ENCODE measurements around the gene TXNRD2. TPM values are rescaled to one million over a fixed set of nuclear protein-coding genes. Genes with fewer than 3 reads are reported as not detected.

TXNRD2 gene
- total RNA-seq, 1 experiment from 2014 or later: 22.9 TPM

DNA sequence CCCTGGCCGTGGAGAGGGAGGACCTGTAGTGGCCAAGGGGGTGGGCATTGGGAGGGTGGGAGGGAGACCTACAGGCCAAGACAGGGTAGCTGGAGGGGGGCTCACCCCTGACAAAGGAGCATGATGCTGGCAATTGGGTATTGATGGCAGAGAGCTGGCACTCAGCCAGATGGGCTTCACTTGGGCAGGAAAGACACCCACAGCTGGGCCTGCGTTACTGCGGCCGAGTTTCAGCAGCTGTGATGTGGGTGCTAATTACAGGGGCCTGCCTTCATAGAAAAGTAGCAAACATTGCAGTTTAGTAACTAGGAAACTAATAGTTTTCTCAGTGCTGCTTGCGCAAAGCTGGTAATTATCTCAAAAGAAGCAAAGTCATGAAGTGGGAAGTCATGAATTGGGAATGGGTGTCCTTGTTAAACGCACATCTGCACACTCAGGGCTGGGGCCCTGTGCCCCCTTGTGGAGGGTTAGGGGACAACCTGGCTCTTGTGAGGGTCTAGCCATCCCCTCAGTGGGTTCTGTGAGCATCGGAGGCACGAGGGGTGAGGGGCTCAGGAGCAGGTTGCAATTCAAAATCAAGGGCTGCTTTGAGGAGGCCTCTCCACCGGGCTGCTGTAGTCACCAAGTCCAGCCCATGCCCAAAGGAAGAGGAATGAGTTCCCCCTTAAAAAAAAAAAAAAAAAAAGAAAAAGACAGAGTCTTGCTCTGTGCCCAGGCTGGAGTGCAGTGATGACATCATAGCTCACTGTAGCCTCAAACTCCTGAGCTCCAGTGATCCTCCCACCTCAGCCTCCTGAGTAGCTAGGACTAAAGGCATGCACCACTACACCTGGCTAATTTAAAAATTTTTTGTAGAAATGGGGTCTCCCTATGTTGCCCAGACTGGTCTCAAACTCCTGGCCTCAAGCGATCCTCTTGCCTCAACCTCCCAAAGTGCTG lies 24.4 kb upstream of the TXNRD2 start:
- no peak overlapping the region for H3K4me2 ChIP-seq (ENCODE audit: insufficient read depth, insufficient read length, low read length)
- peak; percentile 59 for DNase-seq
- no peak overlapping the region for H3K27ac ChIP-seq (ENCODE audit: insufficient read length, low read depth, low read length)
- H4K8ac ChIP-seq (replicated peaks; ENCODE audit: insufficient read length, low read depth, low read length): no peak overlapping the region
- TF ChIP-seq, protein P1, sequence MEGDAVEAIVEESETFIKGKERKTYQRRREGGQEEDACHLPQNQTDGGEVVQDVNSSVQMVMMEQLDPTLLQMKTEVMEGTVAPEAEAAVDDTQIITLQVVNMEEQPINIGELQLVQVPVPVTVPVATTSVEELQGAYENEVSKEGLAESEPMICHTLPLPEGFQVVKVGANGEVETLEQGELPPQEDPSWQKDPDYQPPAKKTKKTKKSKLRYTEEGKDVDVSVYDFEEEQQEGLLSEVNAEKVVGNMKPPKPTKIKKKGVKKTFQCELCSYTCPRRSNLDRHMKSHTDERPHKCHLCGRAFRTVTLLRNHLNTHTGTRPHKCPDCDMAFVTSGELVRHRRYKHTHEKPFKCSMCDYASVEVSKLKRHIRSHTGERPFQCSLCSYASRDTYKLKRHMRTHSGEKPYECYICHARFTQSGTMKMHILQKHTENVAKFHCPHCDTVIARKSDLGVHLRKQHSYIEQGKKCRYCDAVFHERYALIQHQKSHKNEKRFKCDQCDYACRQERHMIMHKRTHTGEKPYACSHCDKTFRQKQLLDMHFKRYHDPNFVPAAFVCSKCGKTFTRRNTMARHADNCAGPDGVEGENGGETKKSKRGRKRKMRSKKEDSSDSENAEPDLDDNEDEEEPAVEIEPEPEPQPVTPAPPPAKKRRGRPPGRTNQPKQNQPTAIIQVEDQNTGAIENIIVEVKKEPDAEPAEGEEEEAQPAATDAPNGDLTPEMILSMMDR (conservative IDR thresholded peaks at IDR 0.05): peak; percentile 72
- no peak overlapping the region for H3K56ac ChIP-seq (ENCODE audit: insufficient read length, low read depth, low read length)
- H3K27me3 ChIP-seq (ENCODE audit: insufficient read depth, low read length): no peaks in the 10 kb centered on the region
- no peaks in the 10 kb centered on the region for H4K20me1 ChIP-seq (ENCODE audit: control insufficient read depth, insufficient read depth, insufficient read length)
- no CpG with 5 or more reads among the region's 10 CpGs for WGBS (ENCODE audit: extremely low coverage, insufficient read length, low lambda C conversion rate)
- no peak overlapping the region for H3K14ac ChIP-seq (ENCODE audit: insufficient read depth, low read length)
- H3K9me3 Mint-ChIP-seq: no peaks in the 10 kb centered on the region
- H2AK5ac ChIP-seq (ENCODE audit: insufficient read length, low read length): no peak overlapping the region
- H4K5ac ChIP-seq (ENCODE audit: insufficient read length, low read depth, low read length): no peak overlapping the region
- no peaks in the 10 kb centered on the region; the same call in 1 of the 2 replicates for H3K27me3 Mint-ChIP-seq (ENCODE audit: low read depth)
- H2BK120ac ChIP-seq (ENCODE audit: low read depth, low read length, poor library complexity, severe bottlenecking): no peak overlapping the region
- H3K79me2 ChIP-seq (ENCODE audit: insufficient read depth, low read length): no peaks in the 10 kb centered on the region
- peaks cover 2% of the 10 kb centered on the region; the same call in 1 of the 2 replicates for H3K4me1 ChIP-seq (ENCODE audit: insufficient read depth, low read length)
- peaks cover 15 to 17% of the 10 kb centered on the region in 2 experiments for H3K4me1 Mint-ChIP-seq
- H3T11ph ChIP-seq (ENCODE audit: low read length): no peak overlapping the region
- H2BK20ac ChIP-seq (ENCODE audit: low read depth, low read length, poor library complexity, severe bottlenecking): no peak overlapping the region
- no peak overlapping the region for H2BK12ac ChIP-seq (ENCODE audit: insufficient read length, low read depth, low read length)
- no peaks in the 10 kb centered on the region for H3K23me2 ChIP-seq (ENCODE audit: insufficient read length, low read depth, low read length, poor library complexity, severe bottlenecking)
- no peak overlapping the region for H3K18ac ChIP-seq (ENCODE audit: insufficient read length, low read depth, low read length)
- H2BK5ac ChIP-seq (ENCODE audit: insufficient read length, low read length): no peak overlapping the region
- no peak overlapping the region for H2AFZ ChIP-seq (ENCODE audit: low read length)
- no peaks in the 10 kb centered on the region for H3K79me1 ChIP-seq (ENCODE audit: insufficient read depth, low read depth, low read length, poor library complexity, severe bottlenecking)
- H3K4ac ChIP-seq (ENCODE audit: low read depth, low read length): no peak overlapping the region
- H3K23ac ChIP-seq (ENCODE audit: insufficient read length, low read depth, low read length): no peak overlapping the region
- H3K9me3 ChIP-seq (ENCODE audit: control insufficient read depth, low read depth, low read length): no peaks in the 10 kb centered on the region
- peaks cover 1 to 30% (median 26%) of the 10 kb centered on the region in 3 experiments; a peak in 5 of 7 replicates for H3K36me3 Mint-ChIP-seq (ENCODE audit: insufficient read depth in 1 of 3, low read depth in 3 of 3)
- H3K4me3 Mint-ChIP-seq: no peak overlapping the region
- H4K91ac ChIP-seq (ENCODE audit: insufficient read length, low read depth, low read length): no peak overlapping the region
- H3K27ac Mint-ChIP-seq: no peak overlapping the region
- no peak overlapping the region for H2BK15ac ChIP-seq (ENCODE audit: low read depth, low read length)
- H3K9ac ChIP-seq (ENCODE audit: extremely low read depth, insufficient read length, low read length): no peak overlapping the region
